Ishikawa (cell line): ENCODE results near the gene P3H4.

ENCODE experiments used
- EGR1 ChIP-seq: IDR thresholded peaks from 2 replicates; pipeline ENCODE4 v1.6.1; 2012
- EP300 ChIP-seq: IDR thresholded peaks from 2 replicates; pipeline ENCODE4 v1.6.1; 2012; ENCODE audit warnings: borderline replicate concordance
- FOXM1 ChIP-seq: IDR thresholded peaks from 2 replicates; pipeline ENCODE4 v1.6.1; 2012; ENCODE audit warnings: low read depth, borderline replicate concordance
- RAD21 ChIP-seq: IDR thresholded peaks from 2 replicates; pipeline ENCODE4 v1.6.1; 2012; ENCODE audit warnings: low read depth
- TAF1 ChIP-seq: IDR thresholded peaks from 2 replicates; pipeline ENCODE4 v1.6.1; 2012; ENCODE audit warnings: low read depth, mild to moderate bottlenecking
- TCF12 ChIP-seq: IDR thresholded peaks from 2 replicates; pipeline ENCODE4 v1.6.1; 2012; ENCODE audit warnings: low read depth
- YY1 ChIP-seq: IDR thresholded peaks from 2 replicates; pipeline ENCODE4 v1.6.1; 2012; ENCODE audit warnings: low read depth
- TF ChIP-seq, protein P1 (sequence below): IDR thresholded peaks from 2 replicates; pipeline ENCODE4 v1.6.1; 2012
- TF ChIP-seq, protein P2 (sequence below): IDR thresholded peaks from 2 replicates; pipeline ENCODE4 v1.6.1; 2012

DNA sequence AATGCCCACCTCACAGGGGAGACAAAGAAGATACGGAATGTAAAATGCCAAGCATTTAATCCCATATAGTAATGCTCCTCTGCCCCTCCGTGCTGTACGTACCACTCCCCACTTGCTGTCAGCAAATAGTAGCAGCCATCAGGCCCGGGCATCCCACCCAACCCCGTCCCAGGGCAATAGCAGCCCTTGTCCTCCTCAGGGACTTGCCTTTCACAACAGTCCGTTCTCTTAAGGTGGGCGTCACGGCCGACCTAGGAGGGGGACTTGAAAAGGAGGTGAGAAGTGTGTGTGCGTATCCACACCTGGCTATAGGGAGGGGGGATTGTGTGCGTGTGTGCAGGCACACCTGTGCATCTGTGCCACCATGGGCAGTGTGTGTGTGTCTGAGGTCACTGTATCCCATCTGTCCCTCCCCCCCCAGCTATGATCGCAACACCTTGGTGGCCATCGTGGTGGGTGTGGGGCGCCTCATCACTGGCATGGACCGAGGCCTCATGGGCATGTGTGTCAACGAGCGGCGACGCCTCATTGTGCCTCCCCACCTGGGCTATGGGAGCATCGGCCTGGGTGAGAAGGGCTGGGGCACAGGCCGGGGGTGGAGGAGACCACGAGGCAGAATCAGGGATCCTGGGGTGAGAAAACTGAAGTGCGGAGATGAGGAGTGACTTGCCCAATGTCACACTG lies 5.0 kb upstream of the P3H4 start:
- TF ChIP-seq YY1: no peak
- no peak for TF ChIP-seq TAF1
- no peak for TF ChIP-seq RAD21
- TF ChIP-seq EP300: no peak
- TF ChIP-seq, protein P1, sequence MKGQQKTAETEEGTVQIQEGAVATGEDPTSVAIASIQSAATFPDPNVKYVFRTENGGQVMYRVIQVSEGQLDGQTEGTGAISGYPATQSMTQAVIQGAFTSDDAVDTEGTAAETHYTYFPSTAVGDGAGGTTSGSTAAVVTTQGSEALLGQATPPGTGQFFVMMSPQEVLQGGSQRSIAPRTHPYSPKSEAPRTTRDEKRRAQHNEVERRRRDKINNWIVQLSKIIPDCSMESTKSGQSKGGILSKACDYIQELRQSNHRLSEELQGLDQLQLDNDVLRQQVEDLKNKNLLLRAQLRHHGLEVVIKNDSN: no peak
- TF ChIP-seq FOXM1: no peak
- TF ChIP-seq, protein P2, sequence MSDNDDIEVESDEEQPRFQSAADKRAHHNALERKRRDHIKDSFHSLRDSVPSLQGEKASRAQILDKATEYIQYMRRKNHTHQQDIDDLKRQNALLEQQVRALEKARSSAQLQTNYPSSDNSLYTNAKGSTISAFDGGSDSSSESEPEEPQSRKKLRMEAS: no peak
- TF ChIP-seq EGR1: no peak
- no peak for TF ChIP-seq TCF12
